ENCODE data around the gene ZNF646.

Gene ZNF646, protein sequence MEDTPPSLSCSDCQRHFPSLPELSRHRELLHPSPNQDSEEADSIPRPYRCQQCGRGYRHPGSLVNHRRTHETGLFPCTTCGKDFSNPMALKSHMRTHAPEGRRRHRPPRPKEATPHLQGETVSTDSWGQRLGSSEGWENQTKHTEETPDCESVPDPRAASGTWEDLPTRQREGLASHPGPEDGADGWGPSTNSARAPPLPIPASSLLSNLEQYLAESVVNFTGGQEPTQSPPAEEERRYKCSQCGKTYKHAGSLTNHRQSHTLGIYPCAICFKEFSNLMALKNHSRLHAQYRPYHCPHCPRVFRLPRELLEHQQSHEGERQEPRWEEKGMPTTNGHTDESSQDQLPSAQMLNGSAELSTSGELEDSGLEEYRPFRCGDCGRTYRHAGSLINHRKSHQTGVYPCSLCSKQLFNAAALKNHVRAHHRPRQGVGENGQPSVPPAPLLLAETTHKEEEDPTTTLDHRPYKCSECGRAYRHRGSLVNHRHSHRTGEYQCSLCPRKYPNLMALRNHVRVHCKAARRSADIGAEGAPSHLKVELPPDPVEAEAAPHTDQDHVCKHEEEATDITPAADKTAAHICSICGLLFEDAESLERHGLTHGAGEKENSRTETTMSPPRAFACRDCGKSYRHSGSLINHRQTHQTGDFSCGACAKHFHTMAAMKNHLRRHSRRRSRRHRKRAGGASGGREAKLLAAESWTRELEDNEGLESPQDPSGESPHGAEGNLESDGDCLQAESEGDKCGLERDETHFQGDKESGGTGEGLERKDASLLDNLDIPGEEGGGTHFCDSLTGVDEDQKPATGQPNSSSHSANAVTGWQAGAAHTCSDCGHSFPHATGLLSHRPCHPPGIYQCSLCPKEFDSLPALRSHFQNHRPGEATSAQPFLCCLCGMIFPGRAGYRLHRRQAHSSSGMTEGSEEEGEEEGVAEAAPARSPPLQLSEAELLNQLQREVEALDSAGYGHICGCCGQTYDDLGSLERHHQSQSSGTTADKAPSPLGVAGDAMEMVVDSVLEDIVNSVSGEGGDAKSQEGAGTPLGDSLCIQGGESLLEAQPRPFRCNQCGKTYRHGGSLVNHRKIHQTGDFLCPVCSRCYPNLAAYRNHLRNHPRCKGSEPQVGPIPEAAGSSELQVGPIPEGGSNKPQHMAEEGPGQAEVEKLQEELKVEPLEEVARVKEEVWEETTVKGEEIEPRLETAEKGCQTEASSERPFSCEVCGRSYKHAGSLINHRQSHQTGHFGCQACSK (N-terminal part only)

DNA sequence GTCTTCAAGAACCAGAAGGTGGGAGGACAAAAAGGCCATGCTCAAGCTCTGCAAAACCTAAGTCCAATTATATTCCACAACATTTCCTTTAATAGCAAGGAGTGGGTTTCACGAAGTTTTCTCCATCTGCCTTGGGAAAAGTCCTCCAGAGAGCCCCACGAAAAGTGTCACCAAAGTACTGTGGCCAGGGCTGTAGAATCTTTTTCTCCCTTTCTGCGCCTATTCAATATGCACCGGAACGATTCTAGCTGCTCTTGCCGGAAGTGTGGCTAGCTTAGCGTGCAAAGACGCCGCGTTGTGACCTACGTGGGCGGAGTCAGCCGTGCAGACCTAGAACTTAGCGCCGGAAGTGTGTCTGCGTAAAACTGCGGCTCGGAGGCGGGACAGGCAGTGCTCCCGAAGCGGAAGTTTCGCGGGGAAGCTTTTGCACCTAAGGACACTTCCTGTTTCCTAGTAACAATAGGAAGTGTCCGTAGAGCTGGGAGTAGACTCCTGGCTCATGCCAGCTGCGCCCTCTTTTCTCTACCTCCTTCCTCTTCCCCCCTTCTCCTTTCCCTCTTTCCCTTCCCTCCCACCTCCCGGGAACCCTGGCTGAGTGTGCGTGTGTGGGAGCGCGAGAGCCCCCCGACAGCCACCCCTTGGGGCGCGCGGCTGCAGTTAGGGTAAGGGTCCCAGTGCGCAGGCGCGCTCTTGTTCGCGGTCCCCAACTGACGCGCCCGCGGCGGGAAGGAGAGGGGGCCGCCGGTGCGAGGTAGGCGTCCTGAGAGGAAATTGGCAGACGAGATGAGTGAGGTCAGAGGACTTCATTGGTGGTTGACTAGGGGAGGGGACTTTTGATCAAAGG, at the start of gene ZNF646, which contains the start of gene ZNF668:
Gene ZNF646 (plus strand): TSS at position 453 of the 844 bp plus-strand sequence. CDS start 1,903 bp downstream, outside the sequence.
Gene ZNF668 (minus strand): TSS at position 271 of the 844 bp plus-strand sequence. CDS start 9,781 bp downstream, outside the sequence.
- TF ChIP-seq, protein P1, sequence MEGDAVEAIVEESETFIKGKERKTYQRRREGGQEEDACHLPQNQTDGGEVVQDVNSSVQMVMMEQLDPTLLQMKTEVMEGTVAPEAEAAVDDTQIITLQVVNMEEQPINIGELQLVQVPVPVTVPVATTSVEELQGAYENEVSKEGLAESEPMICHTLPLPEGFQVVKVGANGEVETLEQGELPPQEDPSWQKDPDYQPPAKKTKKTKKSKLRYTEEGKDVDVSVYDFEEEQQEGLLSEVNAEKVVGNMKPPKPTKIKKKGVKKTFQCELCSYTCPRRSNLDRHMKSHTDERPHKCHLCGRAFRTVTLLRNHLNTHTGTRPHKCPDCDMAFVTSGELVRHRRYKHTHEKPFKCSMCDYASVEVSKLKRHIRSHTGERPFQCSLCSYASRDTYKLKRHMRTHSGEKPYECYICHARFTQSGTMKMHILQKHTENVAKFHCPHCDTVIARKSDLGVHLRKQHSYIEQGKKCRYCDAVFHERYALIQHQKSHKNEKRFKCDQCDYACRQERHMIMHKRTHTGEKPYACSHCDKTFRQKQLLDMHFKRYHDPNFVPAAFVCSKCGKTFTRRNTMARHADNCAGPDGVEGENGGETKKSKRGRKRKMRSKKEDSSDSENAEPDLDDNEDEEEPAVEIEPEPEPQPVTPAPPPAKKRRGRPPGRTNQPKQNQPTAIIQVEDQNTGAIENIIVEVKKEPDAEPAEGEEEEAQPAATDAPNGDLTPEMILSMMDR (IDR thresholded peaks at IDR 0.05; ENCODE audit: extremely low read depth, insufficient read depth, missing control alignments): no peak
- in situ Hi-C loops (cut with MboI; ENCODE audit: low pct_unique_long_range_greater_than_20kb, low sequenced_read_pairs, unreplicated experiment): no loop called here
- DNase-seq (ENCODE audit: low spot score): peak; percentile 98

DNA sequence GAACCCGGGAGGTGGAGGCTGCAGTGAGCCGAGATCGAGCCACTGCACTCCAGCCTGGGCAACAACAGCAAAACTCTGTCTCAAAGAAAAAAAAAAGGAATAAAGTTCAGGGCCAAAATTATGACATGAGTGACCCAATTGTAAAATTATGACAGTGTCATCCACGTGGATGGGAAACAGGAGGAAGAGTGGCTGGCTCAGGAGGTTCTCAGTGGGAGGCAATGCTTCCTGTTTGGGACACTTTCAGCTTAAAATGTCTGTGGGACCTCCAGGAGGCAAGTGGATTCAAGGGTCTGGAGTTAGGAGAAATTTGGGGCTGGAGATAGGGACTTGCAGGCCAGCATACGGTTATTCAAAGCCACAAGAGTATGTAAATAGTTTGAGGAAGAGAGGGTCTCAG, 48.9 kb upstream of the ZNF646 start:
- in situ Hi-C loops (cut with MboI; ENCODE audit: low pct_unique_long_range_greater_than_20kb, low sequenced_read_pairs, unreplicated experiment): no loop called here
- DNase-seq (ENCODE audit: low spot score): no peak
- TF ChIP-seq, protein P1 (IDR thresholded peaks at IDR 0.05; ENCODE audit: extremely low read depth, insufficient read depth, missing control alignments): no peak

DNA sequence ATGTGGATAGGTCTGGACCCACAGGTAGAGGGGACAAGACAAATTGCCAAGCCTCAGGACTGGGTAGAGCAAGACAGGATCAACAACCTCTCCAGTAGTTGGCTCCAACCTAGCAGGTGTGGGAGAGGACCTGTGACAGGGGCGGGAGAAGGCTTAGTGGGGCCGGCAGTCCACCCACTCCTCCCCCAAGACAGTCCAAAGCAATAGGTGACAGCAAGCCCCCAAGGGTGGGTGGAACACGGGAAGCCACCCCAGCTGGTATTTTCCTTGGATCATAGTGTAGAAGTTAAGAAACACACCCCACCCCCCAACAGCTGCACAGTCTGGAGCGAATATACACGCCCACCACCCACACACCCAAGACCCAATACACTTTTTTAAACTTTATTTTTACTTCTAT, 45.0 kb upstream of the ZNF646 start:
- TF ChIP-seq, protein P1 (IDR thresholded peaks at IDR 0.05; ENCODE audit: extremely low read depth, insufficient read depth, missing control alignments): no peak
- no peak for DNase-seq (ENCODE audit: low spot score)
- in situ Hi-C loops (cut with MboI; ENCODE audit: low pct_unique_long_range_greater_than_20kb, low sequenced_read_pairs, unreplicated experiment): no loop called here

DNA sequence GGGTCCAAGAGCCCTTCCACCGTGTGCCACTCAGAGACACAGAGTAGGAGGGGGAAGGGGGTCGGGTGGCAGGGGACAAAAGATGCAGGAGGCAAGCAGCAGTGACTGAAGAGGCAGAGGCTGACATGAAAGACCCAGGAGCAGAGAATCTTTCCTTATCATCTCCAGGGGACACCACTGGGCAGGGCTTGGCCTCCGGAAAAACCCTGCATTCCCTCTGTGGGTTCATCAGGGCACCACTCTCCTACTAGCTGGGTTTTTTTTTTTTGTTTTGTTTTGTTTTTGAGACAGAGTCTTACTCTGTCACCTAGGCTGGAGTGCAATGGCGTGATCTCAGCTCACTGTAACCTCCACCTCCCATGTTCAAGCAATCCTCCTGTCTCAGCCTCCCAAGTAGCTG, 42.9 kb upstream of the ZNF646 start:
- in situ Hi-C loops (cut with MboI; ENCODE audit: low pct_unique_long_range_greater_than_20kb, low sequenced_read_pairs, unreplicated experiment): no loop called here
- no peak for DNase-seq (ENCODE audit: low spot score)
- TF ChIP-seq, protein P1 (IDR thresholded peaks at IDR 0.05; ENCODE audit: extremely low read depth, insufficient read depth, missing control alignments): no peak

DNA sequence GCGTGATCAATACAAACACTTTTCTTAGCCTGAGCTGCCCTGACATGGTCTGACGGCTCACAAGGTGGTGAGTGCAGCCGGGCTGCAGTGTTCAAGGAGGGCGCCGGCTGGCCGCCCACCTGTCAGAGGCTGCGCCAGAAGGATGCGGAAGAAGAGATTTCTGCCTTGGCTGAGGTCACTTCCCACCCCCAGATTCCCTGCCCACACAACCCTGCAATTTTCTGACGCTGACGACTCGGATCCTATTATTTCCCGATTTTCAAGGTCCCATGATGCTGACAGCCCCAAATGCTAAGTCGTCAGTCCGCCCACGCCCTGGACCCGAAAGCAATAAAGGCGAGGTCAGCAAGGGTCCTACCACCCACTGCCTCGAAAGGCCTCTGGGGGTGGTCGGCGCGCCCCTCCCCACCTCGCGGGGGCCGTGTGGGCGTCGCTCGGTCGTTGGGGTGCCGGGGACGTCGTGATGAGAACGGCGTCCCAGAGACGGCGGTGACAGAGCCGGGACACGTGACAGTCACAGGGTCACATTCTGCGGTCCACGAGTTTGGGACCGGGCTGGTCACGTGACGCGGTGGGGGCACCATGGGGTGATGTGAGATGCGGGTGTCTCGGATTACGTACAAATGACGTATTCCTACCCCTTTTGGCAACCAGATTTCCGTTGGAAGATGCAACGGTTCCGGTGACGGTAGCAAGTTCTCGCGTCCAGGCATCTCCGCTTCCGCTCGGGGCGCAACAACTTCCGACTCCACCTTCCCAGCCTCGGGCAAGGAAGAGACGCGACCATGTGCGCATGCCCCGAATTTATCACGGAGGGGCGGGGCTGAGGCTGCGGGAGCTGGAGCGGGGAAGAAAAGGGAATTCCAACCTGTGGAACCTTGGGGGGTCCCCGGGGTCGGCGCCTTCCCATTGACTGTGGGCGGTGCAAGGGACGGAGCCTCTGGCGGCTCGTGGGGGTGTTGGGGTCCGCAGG, 41.2 kb upstream of the ZNF646 start, which contains the start of gene STX4:
Gene STX4 (plus strand): TSS at position 823 of the 973 bp plus-strand sequence. CDS start 248 bp downstream, outside the sequence.
- in situ Hi-C loops (cut with MboI; ENCODE audit: low pct_unique_long_range_greater_than_20kb, low sequenced_read_pairs, unreplicated experiment): no loop called here
- TF ChIP-seq, protein P1 (IDR thresholded peaks at IDR 0.05; ENCODE audit: extremely low read depth, insufficient read depth, missing control alignments): no peak
- peak; percentile 96 for DNase-seq (ENCODE audit: low spot score)

Measured in GM13977 (cell line).